Subcutaneous adipose tissue (tissue), 4 donors: ENCODE data around the gene DEGS2. TPM values are rescaled to one million over a fixed set of nuclear protein-coding genes. Genes with fewer than 3 reads are reported as not detected.

Source experiments
- CTCF ChIP-seq: fragments of 450-650 bp; IDR thresholded peaks from one replicate; pipeline ENCODE4 v1.5.1; 2016; ENCODE audit warnings: low read depth, mild to moderate bottlenecking, control low read depth, antibody characterized with exemption, moderate library complexity
- total RNA-seq, 4 donors: library from RNA; depleted of rRNA; stranded (reverse); fragments of >200 nt; gene quantifications; one replicate each; pipeline ENCODE4 v1.1.0, GENCODE V29; 2016

The DEGS2 gene
- total RNA-seq, 4 donors from 2014 or later = 0.22 to 0.94 (median 0.34) TPM; not detected in 1

- TF ChIP-seq CTCF = no peak
Measured at GRCh38 chr14:100117026-100117425, 42.4 kb downstream of the DEGS2 start.

GRCh38 chr14:100116134-100116533 lies 43.3 kb downstream of the DEGS2 start:
- no peak for TF ChIP-seq CTCF

GRCh38 chr14:100115726-100116125 lies 43.7 kb downstream of the DEGS2 start:
- no peak for TF ChIP-seq CTCF

- no peak for TF ChIP-seq CTCF
Measured at GRCh38 chr14:100115236-100115635, 44.2 kb downstream of the DEGS2 start.

GRCh38 chr14:100114109-100114765 lies 45.2 kb downstream of the DEGS2 start:
- no peak for TF ChIP-seq CTCF

- no peak for TF ChIP-seq CTCF
Measured at GRCh38 chr14:100111931-100112704, 47.3 kb downstream of the DEGS2 start.

GRCh38 chr14:100110816-100111215 lies 48.6 kb downstream of the DEGS2 start:
- TF ChIP-seq CTCF = no peak
